Smooth muscle cell (in vitro differentiated cells): ENCODE data around the gene KLRG1. TPM values are rescaled to one million over a fixed set of nuclear protein-coding genes. Genes with fewer than 3 reads are reported as not detected.

Experiments
- DNase-seq: peaks from one replicate; lab custom pipeline; 2025; ENCODE audit not compliant: unreplicated experiment; lab: John Stamatoyannopoulos, UW
- H2AFZ ChIP-seq: fragments of 200-600 bp; sonication (generic); 2 replicates; pipeline ENCODE4 v1.6.0; 2016; ENCODE audit warnings: antibody characterized with exemption, low read depth, mild to moderate bottlenecking
- H3F3A ChIP-seq: fragments of 200-600 bp; sonication (generic); 2 replicates; pipeline ENCODE4 v1.6.0; 2017; ENCODE audit warnings: antibody characterized with exemption, low read depth
- H3K27ac ChIP-seq: fragments of 200-600 bp; sonication (generic); 2 replicates; pipeline ENCODE4 v1.5.1; 2016; ENCODE audit warnings: low read depth, mild to moderate bottlenecking
- H3K27me3 ChIP-seq: fragments of 200-600 bp; sonication (generic); 2 replicates; pipeline ENCODE4 v1.6.1; 2016; ENCODE audit warnings: low read depth, mild to moderate bottlenecking
- H3K36me3 ChIP-seq: fragments of 200-600 bp; sonication (generic); 2 replicates; pipeline ENCODE4 v1.5.1; 2016; ENCODE audit warnings: low read depth
- H3K4me1 ChIP-seq: fragments of 200-600 bp; sonication (generic); 2 replicates; pipeline ENCODE4 v1.5.1; 2016; ENCODE audit warnings: low read depth
- H3K4me2 ChIP-seq: fragments of 200-600 bp; sonication (generic); 2 replicates; pipeline ENCODE4 v1.6.0; 2016; ENCODE audit warnings: mild to moderate bottlenecking
- H3K4me3 ChIP-seq: fragments of 200-600 bp; sonication (generic); 2 replicates; pipeline ENCODE4 v1.5.1; 2016; ENCODE audit warnings: mild to moderate bottlenecking
- H3K79me2 ChIP-seq: fragments of 200-600 bp; sonication (generic); 2 replicates; pipeline ENCODE4 v1.6.0; 2016; ENCODE audit warnings: low read depth, mild to moderate bottlenecking
- H3K9ac ChIP-seq: fragments of 200-600 bp; sonication (generic); 2 replicates; pipeline ENCODE4 v1.6.0; 2016; ENCODE audit warnings: low read depth
- H3K9me3 ChIP-seq: fragments of 200-600 bp; sonication (generic); replicated peaks from 2 replicates; pipeline ENCODE4 v1.5.1; 2016; ENCODE audit warnings: low read depth
- H4K20me1 ChIP-seq: fragments of 200-600 bp; sonication (generic); 2 replicates; pipeline ENCODE4 v1.6.0; 2016; ENCODE audit warnings: low read depth
- CTCF ChIP-seq: fragments of 200-600 bp; sonication (generic); IDR thresholded peaks from 2 replicates; pipeline ENCODE4 v1.5.1; 2017; ENCODE audit warnings: borderline replicate concordance, mild to moderate bottlenecking, antibody characterized with exemption; ENCODE audit not compliant: insufficient read depth, poor library complexity, severe bottlenecking
- WGBS: methylation state at CpG from one replicate; pipeline ENCODE4 v1.1.7; 2016; ENCODE audit warnings: low lambda C conversion rate; 5-methylcytosine and 5-hydroxymethylcytosine counted together
- polyA plus RNA-seq: library from polyadenylated mRNA; unstranded; fragments of >200 nt; fragmentation: Nextera tagmentation; extraction: Ambion mirVana; gene quantifications from 2 replicates; pipeline ENCODE4 v1.2.1, GENCODE V29; 2016
- total RNA-seq: library from RNA; depleted of rRNA; stranded (reverse); fragments of >200 nt; gene quantifications from 2 replicates; pipeline ENCODE4 v1.2.3, GENCODE V29; 2014

KLRG1 gene
- total and polyA plus RNA-seq, 2 experiments from 2014 or later: 1.6 TPM; not detected in 1

GRCh38 chr12:9002335-9002734 lies 13.0 kb downstream of the KLRG1 start:
- Histone ChIP-seq H3K27ac (no peak overlapping the region), H3K9me3 (no peaks in the 10 kb centered on the region), H3K4me2 (no peak overlapping the region), H2AFZ (no peak overlapping the region), H3K9ac (no peak overlapping the region), H4K20me1 (no peaks in the 10 kb centered on the region), H3K79me2 (no peaks in the 10 kb centered on the region), H3K4me1 (no peaks in the 10 kb centered on the region), H3K36me3 (no peaks in the 10 kb centered on the region), H3K27me3 (no peaks in the 10 kb centered on the region), H3K4me3 (no peak overlapping the region), H3F3A (peaks cover 4% of the 10 kb centered on the region)
- TF ChIP-seq CTCF: no peak
- no peak for DNase-seq

- Histone ChIP-seq H4K20me1 (no peaks in the 10 kb centered on the region), H2AFZ (no peak overlapping the region), H3K4me2 (no peak overlapping the region), H3K9me3 (no peaks in the 10 kb centered on the region), H3K4me1 (no peaks in the 10 kb centered on the region), H3K9ac (no peak overlapping the region), H3K27ac (no peak overlapping the region), H3K4me3 (no peak overlapping the region), H3F3A (no peaks in the 10 kb centered on the region), H3K79me2 (no peaks in the 10 kb centered on the region), H3K27me3 (no peaks in the 10 kb centered on the region), H3K36me3 (no peaks in the 10 kb centered on the region)
- no peak for TF ChIP-seq CTCF
- 88% methylated on average over 2 of the region's 2 CpGs for WGBS
- no peak for DNase-seq
These were observed 33.2 kb downstream of the KLRG1 start for GRCh38 chr12:9022592-9022991.

GRCh38 chr12:9024512-9024911 lies 35.2 kb downstream of the KLRG1 start:
- Histone ChIP-seq H3K27ac (no peak overlapping the region), H3K9me3 (no peaks in the 10 kb centered on the region), H3K27me3 (no peaks in the 10 kb centered on the region), H3K4me1 (no peaks in the 10 kb centered on the region), H3K4me3 (no peak overlapping the region), H3K79me2 (no peaks in the 10 kb centered on the region), H3F3A (no peaks in the 10 kb centered on the region), H3K36me3 (no peaks in the 10 kb centered on the region), H4K20me1 (no peaks in the 10 kb centered on the region), H3K4me2 (no peak overlapping the region), H2AFZ (no peak overlapping the region), H3K9ac (no peak overlapping the region)
- DNase-seq: no peak
- TF ChIP-seq CTCF: no peak
- 92% methylated on average over 2 of the region's 2 CpGs for whole genome bisulfite sequencing

DNA sequence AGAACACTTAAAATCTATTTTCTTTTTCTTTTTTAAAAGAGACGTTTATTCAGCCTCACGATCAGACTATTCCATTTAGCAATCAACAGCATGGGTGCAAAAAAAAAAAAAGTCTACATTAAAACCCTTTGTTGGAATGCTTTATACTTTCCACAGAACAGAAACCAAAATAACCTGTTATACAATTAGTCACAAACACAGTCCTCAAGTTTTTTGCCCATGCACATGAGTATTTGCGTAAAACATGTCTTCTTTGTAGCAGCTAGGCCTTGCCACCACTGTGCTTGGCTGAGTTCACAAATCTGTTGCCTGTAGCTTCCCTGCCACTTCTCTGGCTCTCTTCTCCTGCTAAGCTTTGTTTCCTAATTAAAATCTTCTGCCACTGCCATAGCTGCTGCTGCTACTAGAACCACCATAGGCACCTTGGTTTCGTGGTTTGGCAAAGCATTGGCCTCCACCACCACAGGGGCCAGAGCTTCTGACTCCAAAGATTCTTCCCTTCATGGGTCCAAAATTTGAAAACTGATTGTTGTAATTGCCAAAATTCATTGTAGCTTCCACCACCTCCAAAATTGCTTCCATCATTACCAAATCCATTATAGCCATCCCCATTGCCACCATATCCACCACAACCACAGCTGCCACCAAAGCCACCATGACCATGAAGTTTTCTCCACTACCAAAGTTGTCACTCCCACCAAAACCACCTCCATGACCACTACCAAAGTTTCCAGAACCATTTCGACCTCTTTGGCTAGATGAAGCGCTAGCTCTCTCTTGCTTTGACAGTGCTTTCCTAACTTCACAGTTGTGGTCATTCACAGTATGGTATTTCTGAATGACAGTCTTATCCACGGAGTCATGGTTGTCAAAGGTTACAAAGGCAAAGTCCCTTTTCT lies 38.1 kb downstream of the KLRG1 start:
- H3F3A ChIP-seq: no peaks in the 10 kb centered on the region
- TF ChIP-seq CTCF: no peak
- no peaks in the 10 kb centered on the region for H3K36me3 ChIP-seq
- H3K4me1 ChIP-seq: no peaks in the 10 kb centered on the region
- no peaks in the 10 kb centered on the region for H4K20me1 ChIP-seq
- H3K27me3 ChIP-seq: no peaks in the 10 kb centered on the region
- no peak overlapping the region for H3K4me3 ChIP-seq
- H3K4me2 ChIP-seq: no peak overlapping the region
- no peak for DNase-seq
- no peaks in the 10 kb centered on the region for H3K9me3 ChIP-seq
- H3K27ac ChIP-seq: no peak overlapping the region
- WGBS: 92% methylated on average over 7 of the region's 7 CpGs
- H3K79me2 ChIP-seq: no peaks in the 10 kb centered on the region
- H3K9ac ChIP-seq: no peak overlapping the region
- no peak overlapping the region for H2AFZ ChIP-seq
